Measurements from ENCODE around the gene LINC01488.

GRCh38 chr11:69470793-69471728, 10.4 kb upstream of the LINC01488 start:
- TF ChIP-seq CTCF (IDR thresholded peaks at IDR 0.05) (no peak), POLR2AphosphoS5 (IDR thresholded peaks at IDR 0.05) (no peak), EP300 (IDR thresholded peaks at IDR 0.05) (no peak), POLR2A (IDR thresholded peaks at IDR 0.05) (no peak)

All from sigmoid colon (tissue), 4 donors.